IPS-15b (cell line): ENCODE data around the gene KANK4.

ENCODE experiments used
- H3K27me3 ChIP-seq: one replicate; pipeline ENCODE4 v1.6.1; 2013; ENCODE audit warnings: low read length; ENCODE audit not compliant: control insufficient read depth, insufficient read depth
- H3K36me3 ChIP-seq: one replicate; pipeline ENCODE4 v1.6.1; 2013; ENCODE audit warnings: low read length; ENCODE audit not compliant: control insufficient read depth, insufficient read depth
- H3K4me1 ChIP-seq: one replicate; pipeline ENCODE4 v1.6.1; 2013; ENCODE audit warnings: mild to moderate bottlenecking, low read length; ENCODE audit not compliant: control insufficient read depth, insufficient read depth
- H3K4me3 ChIP-seq: one replicate; pipeline ENCODE4 v1.5.1; 2013; ENCODE audit warnings: low read depth, low read length
- H3K9ac ChIP-seq: one replicate; pipeline ENCODE4 v1.6.1; 2013; ENCODE audit warnings: low read depth, mild to moderate bottlenecking, low read length
- H3K9me3 ChIP-seq: one replicate; pipeline ENCODE4 v1.6.1; 2013; ENCODE audit warnings: mild to moderate bottlenecking, low read length; ENCODE audit not compliant: control insufficient read depth, insufficient read depth

Gene KANK4

DNA sequence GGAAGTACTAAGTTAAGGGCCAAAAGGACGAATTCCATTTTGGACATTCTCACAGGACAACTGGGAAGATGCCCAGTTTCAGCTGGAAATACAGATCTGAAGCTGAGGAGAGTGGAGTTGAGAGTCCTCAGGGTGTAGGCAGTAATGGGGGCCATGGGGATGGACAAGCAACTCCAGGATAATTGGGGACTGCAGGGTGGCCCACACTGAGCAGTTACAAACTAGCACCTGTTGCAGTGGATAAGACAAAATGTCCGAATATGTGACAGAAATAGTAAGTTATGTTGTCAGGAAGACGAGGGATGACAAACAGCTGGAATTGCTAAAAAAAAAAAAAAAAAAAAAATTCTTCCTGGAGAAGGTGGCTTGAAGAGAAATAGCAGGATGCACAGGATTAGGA is 34.6 kb upstream of the KANK4 start:
- Histone ChIP-seq H3K36me3 (no peaks in the 10 kb centered on the region), H3K4me3 (no peak overlapping the region), H3K27me3 (no peaks in the 10 kb centered on the region), H3K4me1 (no peaks in the 10 kb centered on the region), H3K9me3 (no peaks in the 10 kb centered on the region), H3K9ac (no peak overlapping the region)

DNA sequence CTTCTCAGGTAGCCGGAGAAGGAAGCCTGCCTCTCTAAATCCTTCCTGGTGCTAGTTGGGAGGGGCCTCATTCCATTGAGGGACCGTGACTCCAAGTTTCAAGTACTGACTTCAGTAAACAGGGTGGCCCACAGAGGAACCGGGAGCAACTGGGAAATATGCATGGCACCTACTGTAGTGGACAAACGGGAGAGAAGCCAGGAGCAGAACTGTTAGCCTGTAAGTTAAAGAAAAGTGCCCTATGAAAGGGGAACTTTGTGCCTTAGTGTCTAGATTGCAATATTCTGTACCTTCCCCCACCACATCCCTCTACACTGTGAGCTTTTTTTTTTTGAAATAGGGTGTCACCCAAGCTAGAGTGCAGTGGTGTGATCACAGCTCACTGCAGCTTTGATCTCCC is 33.2 kb upstream of the KANK4 start:
- Histone ChIP-seq H3K27me3 (no peaks in the 10 kb centered on the region), H3K4me1 (no peaks in the 10 kb centered on the region), H3K36me3 (no peaks in the 10 kb centered on the region), H3K9me3 (no peaks in the 10 kb centered on the region), H3K4me3 (no peak overlapping the region), H3K9ac (no peak overlapping the region)

DNA sequence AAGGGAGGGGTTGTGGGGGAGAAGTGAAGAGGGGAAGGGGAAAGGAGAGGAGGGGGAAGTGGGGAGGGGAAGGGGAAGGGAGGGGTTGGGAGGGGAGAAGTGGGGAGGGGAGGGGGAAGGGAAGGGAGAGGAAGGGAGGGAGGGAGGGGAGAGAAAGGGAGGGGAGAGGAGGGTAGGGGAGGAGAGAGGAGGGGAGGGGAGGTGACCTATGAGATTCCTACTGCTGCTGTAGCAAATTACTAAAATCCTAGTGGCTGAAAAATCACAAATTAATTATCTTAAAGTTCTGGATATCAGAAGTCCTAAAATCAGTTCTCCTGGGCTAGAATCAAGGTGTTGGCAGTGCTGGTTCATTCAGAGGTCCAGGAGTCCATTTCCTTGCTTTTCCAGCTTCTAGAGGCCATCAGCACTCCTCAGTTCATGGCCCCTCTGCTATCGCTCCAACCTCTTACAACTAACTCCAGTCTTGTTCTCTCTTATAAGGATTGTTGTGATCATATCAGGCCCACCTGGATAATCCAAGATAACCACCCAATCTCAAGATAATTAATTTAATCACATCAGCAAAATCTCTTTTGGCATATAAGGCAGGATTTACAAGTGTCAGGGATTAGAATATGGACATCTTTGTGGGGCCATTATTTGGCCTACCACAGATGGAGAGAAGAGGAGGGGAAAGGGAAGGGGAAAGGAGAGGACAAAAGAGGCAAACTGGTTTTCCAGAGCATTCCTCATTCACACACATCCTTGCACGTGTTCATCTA is 30.4 kb upstream of the KANK4 start:
- Histone ChIP-seq H3K9me3 (no peaks in the 10 kb centered on the region), H3K9ac (no peak overlapping the region), H3K4me1 (no peaks in the 10 kb centered on the region), H3K36me3 (no peaks in the 10 kb centered on the region), H3K4me3 (no peak overlapping the region), H3K27me3 (no peaks in the 10 kb centered on the region)

DNA sequence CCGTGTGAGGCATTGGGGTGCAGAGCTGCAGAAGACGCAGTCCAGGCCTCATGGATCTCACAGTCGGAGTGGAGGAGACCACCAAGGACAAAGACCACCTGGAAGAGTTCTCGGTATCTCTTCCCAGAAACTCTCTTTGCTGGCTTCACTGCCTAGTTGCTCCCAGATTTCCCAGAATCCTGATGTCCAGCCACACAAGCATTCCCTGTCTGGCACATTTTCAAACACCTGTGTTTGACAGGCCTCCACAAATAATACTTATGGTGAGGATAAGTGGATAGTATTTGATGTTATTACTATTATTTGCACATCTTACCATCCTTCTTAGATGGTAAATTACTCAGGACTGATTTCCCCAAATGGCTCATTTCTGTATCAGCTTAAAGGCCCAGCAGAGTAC is 27.7 kb upstream of the KANK4 start:
- H3K9me3 ChIP-seq: no peaks in the 10 kb centered on the region
- no peak overlapping the region for H3K4me3 ChIP-seq
- no peak overlapping the region for H3K9ac ChIP-seq
- peaks cover 3% of the 10 kb centered on the region for H3K27me3 ChIP-seq
- no peaks in the 10 kb centered on the region for H3K36me3 ChIP-seq
- H3K4me1 ChIP-seq: no peaks in the 10 kb centered on the region

DNA sequence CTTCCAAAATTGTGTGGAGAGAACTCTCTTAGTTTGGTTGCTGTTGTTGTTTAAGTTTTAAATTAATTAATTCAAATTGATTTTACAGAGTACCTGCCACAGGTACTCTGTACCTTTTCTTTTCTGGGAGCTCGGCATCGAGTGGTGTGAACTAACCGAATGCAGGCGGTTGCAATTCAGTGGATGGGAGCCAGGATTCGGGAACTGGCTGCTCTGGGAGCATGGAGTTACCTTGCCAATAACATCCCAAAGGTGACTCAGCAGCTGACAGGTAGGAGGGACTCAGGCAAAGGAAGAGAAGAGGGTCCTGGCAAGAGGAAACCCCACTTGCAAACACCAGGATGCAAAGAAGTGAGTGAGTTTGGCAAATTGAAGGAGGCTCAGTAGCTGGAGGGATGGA is 24.7 kb upstream of the KANK4 start:
- peaks cover 3% of the 10 kb centered on the region for H3K27me3 ChIP-seq
- no peaks in the 10 kb centered on the region for H3K9me3 ChIP-seq
- H3K4me1 ChIP-seq: no peaks in the 10 kb centered on the region
- H3K4me3 ChIP-seq: no peak overlapping the region
- no peak overlapping the region for H3K9ac ChIP-seq
- no peaks in the 10 kb centered on the region for H3K36me3 ChIP-seq

DNA sequence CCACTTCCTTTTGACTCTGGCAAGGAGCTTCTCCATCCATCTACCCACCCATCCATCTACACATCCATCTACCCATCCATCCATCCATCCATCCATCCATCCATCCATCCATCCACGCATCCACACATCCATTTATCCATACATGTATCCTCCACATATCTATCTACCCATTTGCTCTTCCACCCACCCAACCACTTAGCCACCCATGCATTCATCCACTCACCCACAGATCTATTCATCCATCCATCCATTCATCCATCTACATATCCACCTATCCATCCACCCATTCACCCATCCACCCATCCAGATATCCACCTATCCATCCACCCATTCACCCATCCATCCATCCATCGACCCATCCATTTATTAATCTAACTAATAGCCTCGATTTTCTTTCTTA is 23.0 kb upstream of the KANK4 start:
- Histone ChIP-seq H3K4me3 (no peak overlapping the region), H3K36me3 (no peaks in the 10 kb centered on the region), H3K9ac (no peak overlapping the region), H3K9me3 (no peaks in the 10 kb centered on the region), H3K27me3 (peaks cover 3% of the 10 kb centered on the region), H3K4me1 (peaks cover 5% of the 10 kb centered on the region)

DNA sequence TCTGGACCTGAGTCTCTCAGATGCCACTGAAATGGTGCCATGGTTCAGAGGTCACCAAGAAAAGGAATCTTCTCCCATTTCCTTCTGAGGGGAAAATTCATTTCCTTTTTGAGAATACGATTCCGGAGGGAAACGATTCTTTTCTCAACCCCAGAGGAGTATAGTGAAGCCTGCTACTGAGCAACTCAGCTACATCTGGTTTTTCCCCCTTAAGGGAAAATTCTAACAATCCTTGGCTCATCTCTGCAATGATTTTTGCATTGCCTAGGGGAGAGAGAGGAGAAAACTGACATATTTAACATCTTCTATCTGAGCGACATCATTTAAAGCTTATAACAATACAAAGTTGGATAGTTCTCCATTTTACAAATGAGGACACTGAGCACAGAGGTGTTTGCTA is 22.4 kb upstream of the KANK4 start:
- peaks cover 3% of the 10 kb centered on the region for H3K27me3 ChIP-seq
- H3K4me1 ChIP-seq: peaks cover 5% of the 10 kb centered on the region
- H3K9ac ChIP-seq: no peak overlapping the region
- H3K9me3 ChIP-seq: no peaks in the 10 kb centered on the region
- no peaks in the 10 kb centered on the region for H3K36me3 ChIP-seq
- H3K4me3 ChIP-seq: no peak overlapping the region

DNA sequence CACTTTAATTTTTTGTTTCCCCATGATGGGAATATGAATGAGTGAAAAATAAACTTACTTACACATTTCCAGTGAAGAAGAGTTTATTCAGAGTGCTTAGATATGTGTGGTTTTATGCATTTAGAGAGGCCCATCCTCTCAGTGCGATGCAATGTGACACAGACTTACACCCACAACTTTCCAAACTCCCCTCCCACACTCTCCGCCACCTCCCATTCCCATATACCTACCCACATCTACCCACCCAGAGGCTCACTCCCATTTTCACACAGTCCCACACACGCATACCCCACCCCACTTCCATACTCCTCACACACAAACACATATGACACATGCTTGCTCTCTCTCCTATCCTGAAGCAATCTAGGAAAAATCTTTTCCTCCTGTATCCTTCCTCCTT is 21.9 kb upstream of the KANK4 start:
- Histone ChIP-seq H3K9me3 (no peaks in the 10 kb centered on the region), H3K4me1 (peaks cover 5% of the 10 kb centered on the region)

DNA sequence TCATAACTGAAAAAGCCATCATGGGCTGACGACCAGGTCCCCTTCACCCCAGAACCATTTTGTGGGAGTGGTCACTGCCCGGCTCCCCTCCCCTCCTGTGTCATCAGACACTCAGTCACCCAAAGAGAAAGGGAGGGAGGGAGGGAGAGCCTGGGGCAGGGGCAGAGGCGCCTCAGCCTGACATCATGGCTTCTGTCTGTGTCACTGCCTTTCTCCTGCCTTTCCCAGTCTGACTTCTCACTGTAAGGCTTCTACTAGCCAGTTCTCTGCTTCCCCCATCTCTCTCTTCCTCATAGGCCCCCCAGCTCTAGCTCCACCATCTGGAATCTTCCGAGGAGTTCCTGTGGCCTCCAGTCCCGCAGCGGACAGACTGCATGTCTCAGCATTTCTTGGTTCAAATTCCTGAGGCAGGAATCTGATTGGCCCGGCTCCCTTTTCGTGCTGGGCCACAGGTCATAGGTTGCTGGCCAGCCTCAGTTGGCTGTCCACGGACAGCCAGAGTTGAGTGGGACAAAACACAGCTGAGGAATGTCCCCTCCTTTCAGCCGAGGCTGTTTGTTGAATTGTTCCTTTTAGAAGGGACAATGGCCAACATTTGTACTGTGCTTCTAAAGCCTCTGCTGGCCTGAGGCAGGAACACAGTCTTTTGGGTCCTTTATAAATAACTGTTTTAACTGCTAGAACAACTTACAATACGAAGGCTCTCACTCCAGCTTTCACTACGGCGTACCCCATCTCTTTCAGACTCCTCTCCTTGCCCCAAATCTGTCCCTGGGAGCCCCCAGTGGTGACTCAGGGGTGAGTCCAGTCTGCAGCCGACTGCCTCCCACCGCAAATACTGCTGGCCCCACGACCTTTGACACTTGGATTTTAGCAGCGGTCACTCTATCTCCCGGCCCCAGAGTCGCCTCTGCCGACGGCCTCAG is 18.7 kb upstream of the KANK4 start:
- H3K9me3 ChIP-seq: no peaks in the 10 kb centered on the region
- no peaks in the 10 kb centered on the region for H3K27me3 ChIP-seq
- no peak overlapping the region for H3K4me3 ChIP-seq
- H3K36me3 ChIP-seq: no peaks in the 10 kb centered on the region
- no peak overlapping the region for H3K9ac ChIP-seq
- H3K4me1 ChIP-seq: peaks cover 5% of the 10 kb centered on the region

More for the DNA sequence above, 21.9 kb upstream of the KANK4 start:
- Histone ChIP-seq H3K9ac (no peak overlapping the region), H3K36me3 (no peaks in the 10 kb centered on the region), H3K27me3 (peaks cover 3% of the 10 kb centered on the region), H3K4me3 (no peak overlapping the region)

DNA sequence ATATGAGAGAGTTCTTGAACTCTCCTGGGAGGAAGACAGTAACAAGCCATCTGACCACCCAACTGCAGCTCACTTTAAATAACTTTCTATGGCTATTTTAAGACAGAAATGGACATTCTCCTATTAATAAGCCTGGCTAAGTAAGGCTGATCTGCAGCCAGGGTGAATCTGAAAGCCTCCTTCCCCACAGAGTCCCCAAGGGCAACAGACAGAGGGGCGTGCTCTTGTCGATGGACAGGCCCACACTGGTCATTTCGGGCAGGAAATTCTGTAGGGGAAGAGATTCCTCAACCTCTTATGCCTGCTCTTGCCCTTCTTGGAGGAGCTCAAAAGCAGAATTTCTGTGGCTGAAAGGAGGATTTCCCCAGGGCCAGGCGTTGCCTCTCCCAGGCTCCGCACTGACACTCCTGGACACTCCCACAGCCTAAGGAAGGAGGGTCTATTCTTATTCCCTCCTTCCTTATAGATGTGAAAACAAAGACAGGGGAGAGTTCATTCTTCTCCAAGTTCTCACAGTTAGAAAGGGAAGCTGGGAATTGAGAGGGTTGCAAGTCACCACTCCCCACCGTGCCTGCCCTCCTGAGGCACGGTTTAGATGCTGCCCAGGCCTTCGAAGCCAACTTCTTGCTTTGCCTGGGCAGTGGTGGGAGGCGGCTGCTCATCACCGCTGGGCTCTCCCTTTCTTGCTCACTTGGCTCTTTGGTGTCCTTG is 17.9 kb upstream of the KANK4 start:
- Histone ChIP-seq H3K9ac (no peak overlapping the region), H3K9me3 (no peaks in the 10 kb centered on the region), H3K27me3 (no peaks in the 10 kb centered on the region), H3K4me1 (peaks cover 5% of the 10 kb centered on the region), H3K4me3 (no peak overlapping the region), H3K36me3 (no peaks in the 10 kb centered on the region)

DNA sequence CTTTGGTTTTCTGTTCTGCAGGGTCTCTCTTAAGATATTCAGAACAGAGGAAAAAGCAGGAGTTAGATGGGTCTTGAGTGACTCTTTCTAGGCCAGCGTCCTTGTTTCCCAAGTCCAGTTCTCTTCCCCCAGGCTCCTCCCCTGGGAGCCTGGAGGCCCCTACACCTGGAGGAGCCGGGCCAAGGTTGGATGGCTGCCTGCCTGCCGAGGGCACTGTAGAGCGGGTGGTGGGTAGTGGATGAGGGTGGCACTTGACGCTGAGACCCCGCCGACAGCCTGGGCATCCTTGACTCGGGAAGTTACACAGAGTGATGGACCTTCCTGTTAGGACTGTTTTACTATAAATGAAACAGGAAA is 17.4 kb upstream of the KANK4 start:
- Histone ChIP-seq H3K4me1 (peaks cover 5% of the 10 kb centered on the region), H3K27me3 (no peaks in the 10 kb centered on the region), H3K9ac (no peak overlapping the region), H3K9me3 (no peaks in the 10 kb centered on the region), H3K4me3 (no peak overlapping the region), H3K36me3 (no peaks in the 10 kb centered on the region)
